ENCODE data around the gene LRRC8D. TPM values are rescaled to one million over a fixed set of nuclear protein-coding genes. Genes with fewer than 3 reads are reported as not detected.
"Not testable (repeated sequence)": the region's sequence is repeated elsewhere in the genome, so short reads cannot be mapped to it uniquely, and the experiment has no call there.

The LRRC8D gene
- total RNA-seq, 1 experiment from 2014 or later: 39.4 TPM

DNA sequence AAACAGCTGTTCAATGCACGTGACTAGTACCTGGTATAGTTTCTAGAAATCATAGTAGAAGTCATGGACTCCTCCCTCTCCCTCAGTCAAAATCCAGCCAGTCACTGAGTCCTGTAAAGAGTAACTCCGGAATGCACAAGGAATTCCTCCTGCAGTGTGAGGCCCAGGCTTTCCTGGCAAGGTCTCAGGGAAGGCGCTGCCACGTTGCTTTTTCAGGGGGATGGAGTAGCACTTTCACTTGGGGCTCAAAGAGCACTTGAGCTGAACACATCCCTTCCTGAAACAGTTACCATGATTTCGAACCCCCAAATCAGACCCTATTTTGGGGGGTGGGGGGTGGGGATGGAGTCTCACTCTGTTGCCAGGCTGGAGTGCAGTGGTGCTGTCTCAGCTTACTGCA lies 26.4 kb upstream of the LRRC8D start:
- TF ChIP-seq, protein P1, sequence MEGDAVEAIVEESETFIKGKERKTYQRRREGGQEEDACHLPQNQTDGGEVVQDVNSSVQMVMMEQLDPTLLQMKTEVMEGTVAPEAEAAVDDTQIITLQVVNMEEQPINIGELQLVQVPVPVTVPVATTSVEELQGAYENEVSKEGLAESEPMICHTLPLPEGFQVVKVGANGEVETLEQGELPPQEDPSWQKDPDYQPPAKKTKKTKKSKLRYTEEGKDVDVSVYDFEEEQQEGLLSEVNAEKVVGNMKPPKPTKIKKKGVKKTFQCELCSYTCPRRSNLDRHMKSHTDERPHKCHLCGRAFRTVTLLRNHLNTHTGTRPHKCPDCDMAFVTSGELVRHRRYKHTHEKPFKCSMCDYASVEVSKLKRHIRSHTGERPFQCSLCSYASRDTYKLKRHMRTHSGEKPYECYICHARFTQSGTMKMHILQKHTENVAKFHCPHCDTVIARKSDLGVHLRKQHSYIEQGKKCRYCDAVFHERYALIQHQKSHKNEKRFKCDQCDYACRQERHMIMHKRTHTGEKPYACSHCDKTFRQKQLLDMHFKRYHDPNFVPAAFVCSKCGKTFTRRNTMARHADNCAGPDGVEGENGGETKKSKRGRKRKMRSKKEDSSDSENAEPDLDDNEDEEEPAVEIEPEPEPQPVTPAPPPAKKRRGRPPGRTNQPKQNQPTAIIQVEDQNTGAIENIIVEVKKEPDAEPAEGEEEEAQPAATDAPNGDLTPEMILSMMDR (IDR thresholded peaks at IDR 0.05; ENCODE audit: insufficient read depth in 1 of 2, low read depth in 1 of 2, low read length in 1 of 2, severe bottlenecking in 1 of 2, unreplicated experiment in 1 of 2): no peak
- no peaks in the 10 kb centered on the region for H3K36me3 Mint-ChIP-seq (ENCODE audit: insufficient read depth, unreplicated experiment)
- Histone ChIP-seq H3K9me3 (no peaks in the 10 kb centered on the region), H3K36me3 (ENCODE audit: control insufficient read depth, insufficient read depth, low read length) (no peaks in the 10 kb centered on the region), H3K4me3 (ENCODE audit: low read depth, low read length) (no peak overlapping the region), H3K4me1 (no peaks in the 10 kb centered on the region), H3K27me3 (replicated peaks; ENCODE audit: control insufficient read depth, insufficient read depth, low read length) (no peaks in the 10 kb centered on the region)
- ChIA-PET CTCF (no interaction called here), POLR2A (no interaction called here)
- no peak overlapping the region for H3K27ac Mint-ChIP-seq (ENCODE audit: unreplicated experiment)
- no peaks in the 10 kb centered on the region for H3K9me3 Mint-ChIP-seq (ENCODE audit: unreplicated experiment)
- no peaks in the 10 kb centered on the region for H3K27me3 Mint-ChIP-seq (ENCODE audit: insufficient read depth, unreplicated experiment)
- no peaks in the 10 kb centered on the region for H3K4me1 Mint-ChIP-seq (ENCODE audit: low read depth, unreplicated experiment)
- H3K4me3 Mint-ChIP-seq (ENCODE audit: unreplicated experiment): no peak overlapping the region
- intact Hi-C loops (cut with micrococcal nuclease; ENCODE audit: unreplicated experiment): no loop called here
- no TSS peak for BruUV-seq (replicated peaks)
- no peak for DNase-seq

DNA sequence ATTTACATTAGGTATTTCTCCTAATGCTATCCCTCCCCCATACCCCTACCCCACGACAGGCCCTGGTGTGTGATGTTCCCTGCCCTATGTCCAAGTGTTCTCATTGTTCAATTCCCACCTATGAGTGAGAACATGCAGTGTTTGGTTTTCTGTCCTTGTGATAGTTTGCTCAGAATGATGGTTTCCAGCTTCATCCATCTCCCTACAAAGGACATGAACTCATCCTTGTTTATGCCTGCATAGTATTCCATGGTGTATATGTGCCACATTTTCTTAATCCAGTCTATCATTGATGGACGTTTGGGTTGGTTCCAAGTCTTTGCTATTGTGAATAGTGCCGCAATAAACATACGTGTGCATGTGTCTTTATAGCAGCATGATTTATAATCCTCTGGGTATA lies 25.3 kb upstream of the LRRC8D start:
- H3K4me1 ChIP-seq; H3K4me1 Mint-ChIP-seq (ENCODE audit: low read depth, unreplicated experiment); DNase-seq; H3K4me3 Mint-ChIP-seq (ENCODE audit: unreplicated experiment); POLR2A ChIA-PET; H3K9me3 Mint-ChIP-seq (ENCODE audit: unreplicated experiment); CTCF ChIA-PET; H3K27me3 Mint-ChIP-seq (ENCODE audit: insufficient read depth, unreplicated experiment); H3K27ac Mint-ChIP-seq (ENCODE audit: unreplicated experiment); H3K9me3 ChIP-seq; intact Hi-C loops (cut with micrococcal nuclease; ENCODE audit: unreplicated experiment); BruUV-seq (replicated peaks); H3K36me3 Mint-ChIP-seq (ENCODE audit: insufficient read depth, unreplicated experiment); H3K27me3 ChIP-seq (replicated peaks; ENCODE audit: control insufficient read depth, insufficient read depth, low read length); H3K36me3 ChIP-seq (ENCODE audit: control insufficient read depth, insufficient read depth, low read length); H3K4me3 ChIP-seq (ENCODE audit: low read depth, low read length): not testable (repeated sequence)

DNA sequence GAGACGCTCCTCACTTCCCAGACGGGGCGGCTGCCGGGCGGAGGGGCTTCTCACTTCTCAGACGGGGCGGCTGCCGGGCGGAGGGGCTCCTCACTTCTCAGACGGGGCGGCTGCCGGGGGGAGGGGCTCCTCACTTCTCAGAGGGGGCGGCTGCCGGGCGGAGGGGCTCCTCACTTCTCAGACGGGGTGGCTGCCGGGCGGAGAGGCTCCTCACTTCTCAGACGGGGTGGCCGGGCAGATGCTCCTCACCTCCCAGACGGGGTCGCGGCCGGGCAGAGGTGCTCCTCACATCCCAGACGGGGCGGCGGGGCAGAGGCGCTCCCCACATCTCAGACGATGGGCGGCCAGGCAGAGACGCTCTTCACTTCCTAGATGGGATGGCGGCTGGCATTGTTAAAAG lies 23.0 kb upstream of the LRRC8D start:
- BruUV-seq (replicated peaks); H3K9me3 Mint-ChIP-seq (ENCODE audit: unreplicated experiment); CTCF ChIA-PET; H3K36me3 Mint-ChIP-seq (ENCODE audit: insufficient read depth, unreplicated experiment); H3K4me3 ChIP-seq (ENCODE audit: low read depth, low read length); H3K4me1 Mint-ChIP-seq (ENCODE audit: low read depth, unreplicated experiment); H3K4me3 Mint-ChIP-seq (ENCODE audit: unreplicated experiment); H3K27me3 ChIP-seq (replicated peaks; ENCODE audit: control insufficient read depth, insufficient read depth, low read length); H3K27ac Mint-ChIP-seq (ENCODE audit: unreplicated experiment); H3K4me1 ChIP-seq; H3K9me3 ChIP-seq; H3K36me3 ChIP-seq (ENCODE audit: control insufficient read depth, insufficient read depth, low read length); H3K27me3 Mint-ChIP-seq (ENCODE audit: insufficient read depth, unreplicated experiment); intact Hi-C loops (cut with micrococcal nuclease; ENCODE audit: unreplicated experiment); DNase-seq; POLR2A ChIA-PET: not testable (repeated sequence)

DNA sequence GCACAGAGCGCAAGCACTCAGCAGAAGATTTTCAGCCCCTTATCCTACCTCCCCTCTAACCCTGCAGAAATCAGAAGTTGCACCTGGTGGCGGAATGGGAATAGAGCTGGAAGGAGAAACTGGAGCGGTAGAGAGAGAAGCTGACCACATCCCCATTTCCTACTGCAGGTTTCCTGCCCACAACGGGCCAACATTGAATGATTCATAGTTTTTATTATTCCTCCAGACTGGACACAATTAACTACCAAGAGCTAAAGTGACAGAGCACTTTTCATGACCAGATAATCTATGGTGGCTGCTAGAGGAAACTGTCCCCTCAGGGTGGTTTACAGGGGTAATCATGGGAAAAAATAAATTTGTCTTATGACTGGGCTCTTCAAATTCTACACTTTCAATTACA lies 21.3 kb upstream of the LRRC8D start:
- Mint-ChIP-seq H3K4me1 (ENCODE audit: low read depth, unreplicated experiment) (no peaks in the 10 kb centered on the region), H3K27ac (ENCODE audit: unreplicated experiment) (no peak overlapping the region), H3K36me3 (ENCODE audit: insufficient read depth, unreplicated experiment) (no peaks in the 10 kb centered on the region), H3K9me3 (ENCODE audit: unreplicated experiment) (no peaks in the 10 kb centered on the region), H3K4me3 (ENCODE audit: unreplicated experiment) (no peak overlapping the region), H3K27me3 (ENCODE audit: insufficient read depth, unreplicated experiment) (no peaks in the 10 kb centered on the region)
- ChIA-PET CTCF (no interaction called here), POLR2A (no interaction called here)
- BruUV-seq (replicated peaks): no TSS peak
- TF ChIP-seq, protein P1 (IDR thresholded peaks at IDR 0.05; ENCODE audit: insufficient read depth in 1 of 2, low read depth in 1 of 2, low read length in 1 of 2, severe bottlenecking in 1 of 2, unreplicated experiment in 1 of 2): no peak
- no peaks in the 10 kb centered on the region for H3K9me3 ChIP-seq
- DNase-seq: no peak
- no peaks in the 10 kb centered on the region for H3K27me3 ChIP-seq (replicated peaks; ENCODE audit: control insufficient read depth, insufficient read depth, low read length)
- H3K4me1 ChIP-seq: no peaks in the 10 kb centered on the region
- H3K36me3 ChIP-seq (ENCODE audit: control insufficient read depth, insufficient read depth, low read length): no peaks in the 10 kb centered on the region
- no peak overlapping the region for H3K4me3 ChIP-seq (ENCODE audit: low read depth, low read length)
- intact Hi-C loops (cut with micrococcal nuclease; ENCODE audit: unreplicated experiment): no loop called here
